GM23338 (cell line): ENCODE data around the gene NOXA1. TPM values are rescaled to one million over a fixed set of nuclear protein-coding genes. Genes with fewer than 3 reads are reported as not detected.
A peak's percentile ranks its signal among the peaks of the same experiment; 100 is the strongest.

Experiments used
- ATAC-seq: fragments of 200-7000 bp; cut with Tn5 transposase; 3 replicates; pipeline ENCODE4 v1.9.1; 2020
- DNase-seq: peaks from one replicate; pipeline ENCODE4 v3.0.0-alpha.2; 2015; ENCODE audit warnings: low spot score
- H2AFZ ChIP-seq: fragments of 200-600 bp; sonication (generic); 2 replicates; pipeline ENCODE4 v1.8.0; 2016; ENCODE audit warnings: antibody characterized with exemption, mild to moderate bottlenecking, moderate library complexity
- H3F3A ChIP-seq: fragments of 200-600 bp; sonication (generic); replicated peaks from 2 replicates; pipeline ENCODE4 v1.8.0; 2017; ENCODE audit warnings: antibody characterized with exemption, mixed run types, low read depth
- H3K27ac ChIP-seq: fragments of 200-600 bp; sonication (generic); 2 replicates; pipeline ENCODE4 v1.6.1; 2016; ENCODE audit warnings: low read depth
- H3K27me3 ChIP-seq: fragments of 200-600 bp; sonication (generic); 2 replicates; pipeline ENCODE4 v1.8.0; 2016; ENCODE audit warnings: mild to moderate bottlenecking, mixed run types, moderate library complexity; ENCODE audit not compliant: insufficient read depth
- H3K36me3 ChIP-seq: fragments of 200-600 bp; sonication (generic); 2 replicates; pipeline ENCODE4 v1.8.0; 2016; ENCODE audit warnings: mild to moderate bottlenecking; ENCODE audit not compliant: insufficient read depth
- H3K4me1 ChIP-seq: fragments of 200-600 bp; sonication (generic); 2 replicates; pipeline ENCODE4 v1.8.0; 2016; ENCODE audit warnings: mild to moderate bottlenecking, moderate library complexity; ENCODE audit not compliant: insufficient read depth
- H3K4me2 ChIP-seq: fragments of 200-600 bp; sonication (generic); 2 replicates; pipeline ENCODE4 v1.7.1; 2017; ENCODE audit warnings: mixed run types
- H3K4me3 ChIP-seq: fragments of 200-600 bp; sonication (generic); 2 replicates; pipeline ENCODE4 v1.6.1; 2016; ENCODE audit warnings: mixed run types
- H3K79me2 ChIP-seq: fragments of 200-600 bp; sonication (generic); replicated peaks from 2 replicates; pipeline ENCODE4 v1.8.0; 2017; ENCODE audit warnings: mild to moderate bottlenecking; ENCODE audit not compliant: insufficient read depth
- H3K9me2 ChIP-seq: fragments of 200-600 bp; sonication (generic); 2 replicates; pipeline ENCODE4 v1.8.0; 2017; ENCODE audit not compliant: insufficient read depth
- H4K20me1 ChIP-seq: fragments of 200-600 bp; sonication (generic); replicated peaks from 2 replicates; pipeline ENCODE4 v1.8.0; 2017; ENCODE audit warnings: mild to moderate bottlenecking; ENCODE audit not compliant: insufficient read depth
- H3K27ac Mint-ChIP-seq: 2 replicates; pipeline ENCODE4 v1.8.0; 2020; ENCODE audit warnings: inconsistent platforms, mild to moderate bottlenecking, moderate library complexity, mixed read lengths
- H3K27me3 Mint-ChIP-seq: 3 replicates; pipeline ENCODE4 v1.8.0; 2022; ENCODE audit warnings: low read depth, mild to moderate bottlenecking, moderate library complexity, mixed read lengths, inconsistent platforms; ENCODE audit not compliant: insufficient read depth, poor library complexity
- H3K36me3 Mint-ChIP-seq: 3 replicates; pipeline ENCODE4 v1.8.0; 2021; ENCODE audit warnings: low read depth, mild to moderate bottlenecking, inconsistent platforms, moderate library complexity, mixed read lengths
- H3K4me1 Mint-ChIP-seq: 3 replicates; pipeline ENCODE4 v1.8.0; 2020; ENCODE audit warnings: mild to moderate bottlenecking, inconsistent platforms, mixed read lengths
- H3K4me3 Mint-ChIP-seq: 3 replicates; pipeline ENCODE4 v1.8.0; 2021; ENCODE audit warnings: moderate library complexity, mild to moderate bottlenecking, inconsistent platforms, mixed read lengths
- H3K9me3 Mint-ChIP-seq: 3 replicates; pipeline ENCODE4 v1.8.0; 2020; ENCODE audit warnings: moderate library complexity, mild to moderate bottlenecking, inconsistent platforms, mixed read lengths
- CREB1 ChIP-seq: fragments of 250-450 bp; sonication (Bioruptor Pico); IDR thresholded peaks from 2 replicates; pipeline ENCODE4 v1.5.0; 2020; ENCODE audit warnings: low read depth, mild to moderate bottlenecking, moderate library complexity
- ETS1 ChIP-seq: IDR thresholded peaks from 2 replicates; pipeline ENCODE4 v1.6.1; 2016; ENCODE audit warnings: antibody characterized with exemption
- EZH2 ChIP-seq: fragments of 200-600 bp; sonication (generic); IDR thresholded peaks from one replicate; pipeline ENCODE4 v1.8.0; 2017; ENCODE audit warnings: antibody characterized with exemption, mild to moderate bottlenecking, low read depth; ENCODE audit not compliant: unreplicated experiment
- EZH2phosphoT487 ChIP-seq: fragments of 200-600 bp; sonication (generic); IDR thresholded peaks from one replicate; pipeline ENCODE4 v1.8.1; 2018; ENCODE audit warnings: antibody characterized with exemption; ENCODE audit not compliant: unreplicated experiment
- JUNB ChIP-seq: IDR thresholded peaks from one replicate; pipeline ENCODE4 v1.6.1; 2016; ENCODE audit warnings: antibody characterized with exemption; ENCODE audit not compliant: unreplicated experiment
- NANOG ChIP-seq: IDR thresholded peaks from 2 replicates; pipeline ENCODE4 v1.6.1; 2016; ENCODE audit warnings: antibody characterized with exemption, borderline replicate concordance
- POLR2AphosphoS5 ChIP-seq: IDR thresholded peaks from 2 replicates; pipeline ENCODE4 v1.6.1; 2016; ENCODE audit warnings: antibody characterized with exemption, low read depth
- REST ChIP-seq: IDR thresholded peaks from one replicate; pipeline ENCODE4 v1.6.1; 2018; ENCODE audit warnings: antibody characterized with exemption; ENCODE audit not compliant: unreplicated experiment
- STAT1 ChIP-seq: IDR thresholded peaks from one replicate; pipeline ENCODE4 v1.6.1; 2016; ENCODE audit warnings: antibody characterized with exemption; ENCODE audit not compliant: unreplicated experiment
- ZNF114 ChIP-seq: fragments of 250-450 bp; sonication (Bioruptor Pico); IDR thresholded peaks from 2 replicates; pipeline ENCODE4 v1.5.0; 2020; ENCODE audit warnings: mild to moderate bottlenecking, moderate library complexity
- ZNF331 ChIP-seq: fragments of 250-450 bp; sonication (Bioruptor Pico); IDR thresholded peaks from 2 replicates; pipeline ENCODE4 v1.5.0; 2020; ENCODE audit warnings: low read depth, mild to moderate bottlenecking, moderate library complexity
- ZNF462 ChIP-seq: fragments of 250-450 bp; sonication (Bioruptor Pico); IDR thresholded peaks from 2 replicates; pipeline ENCODE4 v1.5.0; 2020; ENCODE audit warnings: mild to moderate bottlenecking, moderate library complexity
- polyA plus RNA-seq: library from polyadenylated mRNA; unstranded; fragments of >200 nt; fragmentation: Nextera tagmentation; extraction: Ambion mirVana; gene quantifications from 2 replicates; pipeline ENCODE4 v1.2.1, GENCODE V29; 2016
- total RNA-seq: library from RNA; depleted of rRNA; stranded (reverse); fragments of >200 nt; shearing (Covaris generic); gene quantifications from 2 replicates; pipeline ENCODE4 v1.2.3, GENCODE V29; 2014
- TF ChIP-seq, protein P1 (sequence below), 2 experiments: fragments of 200-600 bp in 1 of 2; sonication (generic) in 1 of 2; conservative IDR thresholded peaks; 2 replicates each; pipeline versions ENCODE4 v1.5.1 to v1.6.1; 2016 to 2017; ENCODE audit warnings: antibody characterized with exemption in 2 of 2, low read depth in 2 of 2, mild to moderate bottlenecking in 2 of 2, moderate library complexity in 1 of 2

Gene NOXA1
- total and polyA plus RNA-seq, 2 experiments from 2014 or later, result 0.59 to 0.68 TPM

GRCh38 chr9:137478962-137479861 is 56.0 kb downstream of the NOXA1 start:
- TF ChIP-seq STAT1 (no peak), POLR2AphosphoS5 (no peak), ETS1 (no peak), EZH2phosphoT487 (no peak), ZNF462 (CRISPR knock-in tag) (no peak), ZNF331 (CRISPR knock-in tag) (no peak), REST (no peak), NANOG (no peak), EZH2 (no peak), CREB1 (CRISPR knock-in tag) (no peak), JUNB (no peak), ZNF114 (CRISPR knock-in tag) (no peak)
- TF ChIP-seq, protein P1, sequence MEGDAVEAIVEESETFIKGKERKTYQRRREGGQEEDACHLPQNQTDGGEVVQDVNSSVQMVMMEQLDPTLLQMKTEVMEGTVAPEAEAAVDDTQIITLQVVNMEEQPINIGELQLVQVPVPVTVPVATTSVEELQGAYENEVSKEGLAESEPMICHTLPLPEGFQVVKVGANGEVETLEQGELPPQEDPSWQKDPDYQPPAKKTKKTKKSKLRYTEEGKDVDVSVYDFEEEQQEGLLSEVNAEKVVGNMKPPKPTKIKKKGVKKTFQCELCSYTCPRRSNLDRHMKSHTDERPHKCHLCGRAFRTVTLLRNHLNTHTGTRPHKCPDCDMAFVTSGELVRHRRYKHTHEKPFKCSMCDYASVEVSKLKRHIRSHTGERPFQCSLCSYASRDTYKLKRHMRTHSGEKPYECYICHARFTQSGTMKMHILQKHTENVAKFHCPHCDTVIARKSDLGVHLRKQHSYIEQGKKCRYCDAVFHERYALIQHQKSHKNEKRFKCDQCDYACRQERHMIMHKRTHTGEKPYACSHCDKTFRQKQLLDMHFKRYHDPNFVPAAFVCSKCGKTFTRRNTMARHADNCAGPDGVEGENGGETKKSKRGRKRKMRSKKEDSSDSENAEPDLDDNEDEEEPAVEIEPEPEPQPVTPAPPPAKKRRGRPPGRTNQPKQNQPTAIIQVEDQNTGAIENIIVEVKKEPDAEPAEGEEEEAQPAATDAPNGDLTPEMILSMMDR (conservative IDR thresholded peaks at IDR 0.05; ENCODE audit: low read depth in 2 of 2), result no peak
- H3K9me2 ChIP-seq, result no peaks in the 10 kb centered on the region
- H3K79me2 ChIP-seq, result no peaks in the 10 kb centered on the region
- H2AFZ ChIP-seq, result peak overlapping the region; percentile 23; the same call in 1 of the 2 replicates
- H3K4me1 ChIP-seq, result no peaks in the 10 kb centered on the region
- no peak overlapping the region for H3K4me3 ChIP-seq
- peak; percentile 66 for DNase-seq
- H3K4me2 ChIP-seq, result no peak overlapping the region
- peak; percentile 48 for ATAC-seq
- Mint-ChIP-seq H3K27me3 (peaks cover 2% of the 10 kb centered on the region), H3K9me3 (peaks cover 9% of the 10 kb centered on the region), H3K4me3 (no peak overlapping the region), H3K4me1 (peaks cover 5% of the 10 kb centered on the region; the same call in 2 of the 3 replicates), H3K27ac (no peak overlapping the region), H3K36me3 (peaks cover 3% of the 10 kb centered on the region; the same call in 1 of the 3 replicates)
- no peaks in the 10 kb centered on the region for H4K20me1 ChIP-seq
- H3K27ac ChIP-seq, result no peak overlapping the region
- H3K36me3 ChIP-seq, result no peaks in the 10 kb centered on the region
- no peaks in the 10 kb centered on the region for H3F3A ChIP-seq
- H3K27me3 ChIP-seq, result no peaks in the 10 kb centered on the region
